SK-N-SH treated with all-trans-retinoic acid at 6 μM for 48 hours (cell line): ENCODE measurements around the gene TAOK2.

Experiments used
- ATAC-seq: fragments of 200-7000 bp; cut with Tn5 transposase; 3 replicates; pipeline ENCODE4 v1.9.1; 2020; ENCODE audit warnings: mild to moderate bottlenecking, moderate library complexity
- ARNTL ChIP-seq: fragments of 450-650 bp; formaldehyde crosslinking; IDR thresholded peaks from 2 replicates; pipeline ENCODE4 v1.5.0; 2020; ENCODE audit warnings: low read depth, mild to moderate bottlenecking, moderate library complexity, borderline replicate concordance
- BACH2 ChIP-seq: fragments of 250-450 bp; sonication (Bioruptor Pico); IDR thresholded peaks from 2 replicates; pipeline ENCODE4 v1.9.0; 2021; ENCODE audit warnings: mild to moderate bottlenecking, borderline replicate concordance
- CSDC2 ChIP-seq: fragments of 250-450 bp; sonication (Bioruptor Pico); IDR thresholded peaks from 2 replicates; pipeline ENCODE4 v1.5.0; 2020; ENCODE audit warnings: mild to moderate bottlenecking, moderate library complexity
- ESRRG ChIP-seq: fragments of 250-450 bp; sonication (Bioruptor Pico); IDR thresholded peaks from 2 replicates; pipeline ENCODE4 v1.6.1; 2021; ENCODE audit warnings: mild to moderate bottlenecking
- GLIS3 ChIP-seq: fragments of 250-450 bp; sonication (Bioruptor Pico); IDR thresholded peaks from 2 replicates; pipeline ENCODE4 v1.5.0; 2020; ENCODE audit warnings: mild to moderate bottlenecking, moderate library complexity
- ISL1 ChIP-seq: fragments of 250-450 bp; sonication (Bioruptor Pico); IDR thresholded peaks from 2 replicates; pipeline ENCODE4 v2.1.2; 2022; ENCODE audit warnings: mild to moderate bottlenecking, moderate library complexity
- OSR1 ChIP-seq: fragments of 250-450 bp; sonication (Bioruptor Pico); IDR thresholded peaks from 2 replicates; pipeline ENCODE4 v1.8.0; 2022; ENCODE audit warnings: moderate library complexity, mild to moderate bottlenecking, inconsistent platforms
- PPARA ChIP-seq: fragments of 250-450 bp; sonication (Bioruptor Pico); IDR thresholded peaks from 2 replicates; pipeline ENCODE4 v1.5.0; 2020; ENCODE audit warnings: mild to moderate bottlenecking, borderline replicate concordance
- RARB ChIP-seq: fragments of 250-450 bp; sonication (Bioruptor Pico); IDR thresholded peaks from 2 replicates; pipeline ENCODE4 v1.8.0; 2021; ENCODE audit warnings: mild to moderate bottlenecking, moderate library complexity
- SNAI2 ChIP-seq: fragments of 250-450 bp; sonication (Bioruptor Pico); IDR thresholded peaks from 2 replicates; pipeline ENCODE4 v1.5.0; 2020; ENCODE audit warnings: mild to moderate bottlenecking, moderate library complexity
- TCF4 ChIP-seq: fragments of 250-450 bp; sonication (Bioruptor Pico); IDR thresholded peaks from 2 replicates; pipeline ENCODE4 v1.8.0; 2021; ENCODE audit warnings: mild to moderate bottlenecking, moderate library complexity, borderline replicate concordance
- TOX ChIP-seq: fragments of 250-450 bp; sonication (Bioruptor Pico); IDR thresholded peaks from 2 replicates; pipeline ENCODE4 v1.8.0; 2021; ENCODE audit warnings: mild to moderate bottlenecking, moderate library complexity, borderline replicate concordance
- ZC3H10 ChIP-seq: fragments of 250-450 bp; sonication (Bioruptor Pico); IDR thresholded peaks from 2 replicates; pipeline ENCODE4 v1.5.1; 2021; ENCODE audit warnings: mild to moderate bottlenecking, moderate library complexity
- ZFP3 ChIP-seq: fragments of 250-450 bp; sonication (Bioruptor Pico); IDR thresholded peaks from 2 replicates; pipeline ENCODE4 v1.5.0; 2020; ENCODE audit warnings: mild to moderate bottlenecking, moderate library complexity
- ZFP30 ChIP-seq: fragments of 450-650 bp; formaldehyde crosslinking; IDR thresholded peaks from 2 replicates; pipeline ENCODE4 v1.5.0; 2022; ENCODE audit warnings: mild to moderate bottlenecking, moderate library complexity
- ZNF565 ChIP-seq: fragments of 450-650 bp; formaldehyde crosslinking; conservative IDR thresholded peaks from 2 replicates; pipeline ENCODE4 v1.5.0; 2020; ENCODE audit warnings: low read depth, mild to moderate bottlenecking, moderate library complexity
- ZNF70 ChIP-seq: fragments of 450-650 bp; formaldehyde crosslinking; IDR thresholded peaks from 2 replicates; pipeline ENCODE4 v1.5.0; 2020; ENCODE audit warnings: mild to moderate bottlenecking, moderate library complexity
- ZNF8 ChIP-seq: fragments of 450-650 bp; formaldehyde crosslinking; IDR thresholded peaks from 2 replicates; pipeline ENCODE4 v1.5.0; 2020; ENCODE audit warnings: mild to moderate bottlenecking, moderate library complexity
- TF ChIP-seq, protein P1 (sequence below): fragments of 250-450 bp; sonication (Bioruptor Pico); IDR thresholded peaks from 2 replicates; pipeline ENCODE4 v1.5.1; 2020; ENCODE audit warnings: low read depth, mild to moderate bottlenecking, moderate library complexity
- TF ChIP-seq, protein P2 (sequence below): fragments of 250-450 bp; sonication (Bioruptor Pico); IDR thresholded peaks from 2 replicates; pipeline ENCODE4 v1.8.0; 2021; ENCODE audit warnings: low read depth, mild to moderate bottlenecking, moderate library complexity, borderline replicate concordance
- TF ChIP-seq, protein P3 (sequence below): fragments of 250-450 bp; sonication (Bioruptor Pico); IDR thresholded peaks from 2 replicates; pipeline ENCODE4 v1.8.0; 2020; ENCODE audit warnings: mild to moderate bottlenecking, moderate library complexity, borderline replicate concordance
- TF ChIP-seq, protein P4 (sequence below): fragments of 250-450 bp; sonication (Bioruptor Pico); IDR thresholded peaks from 2 replicates; pipeline ENCODE4 v1.5.1; 2021; ENCODE audit warnings: mild to moderate bottlenecking, moderate library complexity

The TAOK2 gene

DNA sequence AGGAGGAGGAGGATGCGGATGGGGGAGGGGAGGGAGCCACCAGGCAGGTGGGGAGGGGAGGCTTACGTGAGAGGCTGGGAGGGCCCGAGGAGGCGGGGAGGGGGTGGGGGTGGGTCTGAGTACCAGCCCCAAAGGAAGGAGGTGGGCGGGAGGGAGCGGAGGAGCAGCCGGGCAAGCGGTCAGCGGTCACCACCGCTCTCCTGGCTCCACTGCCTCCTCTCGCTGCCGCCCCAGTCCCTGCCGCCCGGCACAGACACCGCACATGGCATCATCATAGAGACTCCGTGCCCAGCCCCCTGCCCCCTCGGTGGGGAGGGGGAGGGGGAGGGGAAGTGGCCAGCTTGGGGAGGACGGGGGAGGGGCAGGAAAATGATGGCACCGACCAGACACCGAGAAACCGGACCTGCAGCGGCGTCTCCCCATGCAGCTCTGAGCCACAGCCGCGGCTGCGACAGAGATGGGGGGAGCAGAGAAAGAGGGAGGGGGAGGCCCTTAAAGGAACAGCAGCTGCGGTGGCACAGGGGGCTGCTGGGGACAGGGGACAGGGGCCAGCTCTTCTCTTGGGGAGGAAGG is 57.3 kb downstream of the TAOK2 start, which contains the start of gene TLCD3B:
Gene TLCD3B, minus strand, starts transcription at position 431 of the 573 bp plus-strand sequence. CDS start 744 bp downstream, outside the sequence.
- TF ChIP-seq OSR1 (CRISPR knock-in tag) (no peak), TOX (no peak), ZNF70 (CRISPR knock-in tag) (no peak), ARNTL (CRISPR knock-in tag) (no peak), ISL1 (no peak), ZNF565 (CRISPR knock-in tag) (no peak), BACH2 (CRISPR knock-in tag) (no peak), TCF4 (CRISPR knock-in tag) (no peak), ZFP30 (CRISPR knock-in tag) (no peak), ZC3H10 (no peak), GLIS3 (CRISPR knock-in tag) (no peak), CSDC2 (CRISPR knock-in tag) (no peak), ZFP3 (CRISPR knock-in tag) (no peak), ZNF8 (CRISPR knock-in tag) (no peak)
- TF ChIP-seq, protein P1, sequence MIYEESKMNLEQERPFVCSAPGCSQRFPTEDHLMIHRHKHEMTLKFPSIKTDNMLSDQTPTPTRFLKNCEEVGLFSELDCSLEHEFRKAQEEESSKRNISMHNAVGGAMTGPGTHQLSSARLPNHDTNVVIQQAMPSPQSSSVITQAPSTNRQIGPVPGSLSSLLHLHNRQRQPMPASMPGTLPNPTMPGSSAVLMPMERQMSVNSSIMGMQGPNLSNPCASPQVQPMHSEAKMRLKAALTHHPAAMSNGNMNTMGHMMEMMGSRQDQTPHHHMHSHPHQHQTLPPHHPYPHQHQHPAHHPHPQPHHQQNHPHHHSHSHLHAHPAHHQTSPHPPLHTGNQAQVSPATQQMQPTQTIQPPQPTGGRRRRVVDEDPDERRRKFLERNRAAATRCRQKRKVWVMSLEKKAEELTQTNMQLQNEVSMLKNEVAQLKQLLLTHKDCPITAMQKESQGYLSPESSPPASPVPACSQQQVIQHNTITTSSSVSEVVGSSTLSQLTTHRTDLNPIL (CRISPR knock-in tag), result no peak
- TF ChIP-seq, protein P2, sequence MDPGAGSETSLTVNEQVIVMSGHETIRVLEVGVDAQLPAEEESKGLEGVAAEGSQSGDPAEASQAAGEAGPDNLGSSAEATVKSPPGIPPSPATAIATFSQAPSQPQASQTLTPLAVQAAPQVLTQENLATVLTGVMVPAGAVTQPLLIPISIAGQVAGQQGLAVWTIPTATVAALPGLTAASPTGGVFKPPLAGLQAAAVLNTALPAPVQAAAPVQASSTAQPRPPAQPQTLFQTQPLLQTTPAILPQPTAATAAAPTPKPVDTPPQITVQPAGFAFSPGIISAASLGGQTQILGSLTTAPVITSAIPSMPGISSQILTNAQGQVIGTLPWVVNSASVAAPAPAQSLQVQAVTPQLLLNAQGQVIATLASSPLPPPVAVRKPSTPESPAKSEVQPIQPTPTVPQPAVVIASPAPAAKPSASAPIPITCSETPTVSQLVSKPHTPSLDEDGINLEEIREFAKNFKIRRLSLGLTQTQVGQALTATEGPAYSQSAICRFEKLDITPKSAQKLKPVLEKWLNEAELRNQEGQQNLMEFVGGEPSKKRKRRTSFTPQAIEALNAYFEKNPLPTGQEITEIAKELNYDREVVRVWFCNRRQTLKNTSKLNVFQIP (CRISPR knock-in tag), result no peak
- TF ChIP-seq, protein P3, sequence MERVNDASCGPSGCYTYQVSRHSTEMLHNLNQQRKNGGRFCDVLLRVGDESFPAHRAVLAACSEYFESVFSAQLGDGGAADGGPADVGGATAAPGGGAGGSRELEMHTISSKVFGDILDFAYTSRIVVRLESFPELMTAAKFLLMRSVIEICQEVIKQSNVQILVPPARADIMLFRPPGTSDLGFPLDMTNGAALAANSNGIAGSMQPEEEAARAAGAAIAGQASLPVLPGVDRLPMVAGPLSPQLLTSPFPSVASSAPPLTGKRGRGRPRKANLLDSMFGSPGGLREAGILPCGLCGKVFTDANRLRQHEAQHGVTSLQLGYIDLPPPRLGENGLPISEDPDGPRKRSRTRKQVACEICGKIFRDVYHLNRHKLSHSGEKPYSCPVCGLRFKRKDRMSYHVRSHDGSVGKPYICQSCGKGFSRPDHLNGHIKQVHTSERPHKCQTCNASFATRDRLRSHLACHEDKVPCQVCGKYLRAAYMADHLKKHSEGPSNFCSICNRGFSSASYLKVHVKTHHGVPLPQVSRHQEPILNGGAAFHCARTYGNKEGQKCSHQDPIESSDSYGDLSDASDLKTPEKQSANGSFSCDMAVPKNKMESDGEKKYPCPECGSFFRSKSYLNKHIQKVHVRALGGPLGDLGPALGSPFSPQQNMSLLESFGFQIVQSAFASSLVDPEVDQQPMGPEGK (CRISPR knock-in tag), result no peak
- TF ChIP-seq, protein P4, sequence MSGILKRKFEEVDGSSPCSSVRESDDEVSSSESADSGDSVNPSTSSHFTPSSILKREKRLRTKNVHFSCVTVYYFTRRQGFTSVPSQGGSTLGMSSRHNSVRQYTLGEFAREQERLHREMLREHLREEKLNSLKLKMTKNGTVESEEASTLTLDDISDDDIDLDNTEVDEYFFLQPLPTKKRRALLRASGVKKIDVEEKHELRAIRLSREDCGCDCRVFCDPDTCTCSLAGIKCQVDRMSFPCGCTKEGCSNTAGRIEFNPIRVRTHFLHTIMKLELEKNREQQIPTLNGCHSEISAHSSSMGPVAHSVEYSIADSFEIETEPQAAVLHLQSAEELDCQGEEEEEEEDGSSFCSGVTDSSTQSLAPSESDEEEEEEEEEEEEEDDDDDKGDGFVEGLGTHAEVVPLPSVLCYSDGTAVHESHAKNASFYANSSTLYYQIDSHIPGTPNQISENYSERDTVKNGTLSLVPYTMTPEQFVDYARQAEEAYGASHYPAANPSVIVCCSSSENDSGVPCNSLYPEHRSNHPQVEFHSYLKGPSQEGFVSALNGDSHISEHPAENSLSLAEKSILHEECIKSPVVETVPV (CRISPR knock-in tag), result no peak
- ATAC-seq, result peak; percentile 61

DNA sequence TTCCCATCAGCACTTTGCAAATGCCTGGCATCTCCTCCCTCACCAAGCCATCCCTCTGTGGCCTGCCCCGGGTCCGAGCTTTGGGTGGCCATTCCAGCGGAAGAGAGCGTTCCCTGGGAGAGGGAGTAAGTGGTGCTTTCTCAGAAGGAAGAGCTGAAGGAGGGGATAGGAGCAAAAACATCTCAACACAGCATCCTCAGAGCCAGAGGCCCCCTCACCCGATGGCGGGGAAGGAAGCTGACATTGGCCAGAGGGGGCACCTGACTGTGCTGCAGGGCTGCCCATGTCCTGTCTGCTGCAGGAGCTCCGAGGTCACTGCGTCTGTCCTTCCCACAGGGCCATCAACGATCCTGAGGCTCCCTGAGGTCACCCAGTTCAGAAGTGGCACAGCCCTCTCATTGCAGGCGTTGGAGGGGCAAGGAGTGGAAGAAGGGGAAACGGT is 57.8 kb downstream of the TAOK2 start:
- TF ChIP-seq ZNF70 (CRISPR knock-in tag) (peak; percentile 93), ZNF565 (CRISPR knock-in tag) (no peak)
- ATAC-seq, result peak; percentile 4; the same call in 1 of the 3 replicates

DNA sequence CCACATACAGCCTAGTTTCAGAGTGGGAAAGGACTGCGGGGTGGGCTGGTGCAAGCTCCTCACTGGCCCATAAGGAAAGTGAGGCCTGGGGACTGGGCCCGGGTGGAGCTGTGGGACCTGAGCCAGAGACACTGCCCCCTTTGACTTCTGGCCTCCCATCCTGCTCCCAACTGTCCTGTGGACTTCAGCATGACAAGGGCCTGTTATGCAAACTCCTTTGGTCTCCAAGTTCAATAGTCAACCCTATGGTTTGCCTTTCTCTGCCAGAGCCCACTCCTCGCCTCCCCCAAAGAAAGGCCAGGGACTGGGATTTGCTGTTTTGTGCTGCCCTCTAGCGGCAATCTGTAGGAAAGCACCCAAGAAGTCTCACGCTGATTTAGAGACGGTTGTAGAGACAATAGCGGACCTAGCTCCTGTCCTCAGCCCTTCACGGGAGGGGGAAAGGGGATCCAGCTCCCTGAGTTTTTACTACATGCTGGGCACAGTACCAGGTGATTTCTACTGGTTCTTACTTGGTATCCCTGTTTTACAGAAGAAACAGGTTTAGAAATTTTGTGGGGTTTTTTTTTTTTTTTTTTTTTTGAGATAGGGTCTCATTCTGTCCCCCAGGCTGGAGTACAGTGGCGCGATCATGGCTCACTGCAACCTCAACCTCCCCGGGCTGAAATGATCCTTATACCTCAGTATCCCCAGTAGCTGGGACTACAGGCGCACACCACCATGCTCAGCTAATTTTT is 58.6 kb downstream of the TAOK2 start:
- TF ChIP-seq ISL1 (no peak), OSR1 (CRISPR knock-in tag) (no peak), ZFP30 (CRISPR knock-in tag) (no peak), ZFP3 (CRISPR knock-in tag) (no peak), GLIS3 (CRISPR knock-in tag) (no peak), ARNTL (CRISPR knock-in tag) (no peak), ESRRG (CRISPR knock-in tag) (no peak), CSDC2 (CRISPR knock-in tag) (no peak), SNAI2 (no peak), BACH2 (CRISPR knock-in tag) (no peak), ZNF70 (CRISPR knock-in tag) (no peak), ZNF8 (CRISPR knock-in tag) (no peak), PPARA (CRISPR knock-in tag) (no peak), ZC3H10 (no peak), RARB (CRISPR knock-in tag) (no peak)
- TF ChIP-seq, protein P3 (CRISPR knock-in tag), result no peak
- TF ChIP-seq, protein P2 (CRISPR knock-in tag), result no peak
- TF ChIP-seq, protein P1 (CRISPR knock-in tag), result no peak
- TF ChIP-seq, protein P4 (CRISPR knock-in tag), result no peak
- ATAC-seq, result peak; percentile 74
